Measurements from ENCODE around the gene PRPF31. TPM values are rescaled to one million over a fixed set of nuclear protein-coding genes. Genes with fewer than 3 reads are reported as not detected.

The PRPF31 gene
- total RNA-seq: 10 to 100 TPM; 51.6 to 67.1 (median 53.8) TPM

- ATAC-seq: peak; percentile 97
- Histone ChIP-seq H3K36me3 (peaks cover 0 to 51% of the 10 kb centered on the region in 2 donors), H3K27ac (peak within 1 kb of the TSS; percentile 62 to 92 (median 90)), H3K9me3 (no peaks in the 10 kb centered on the region), H3K4me1 (peaks cover 0 to 31% (median 19%) of the 10 kb centered on the region in 3 donors), H3K27me3 (no peaks in the 10 kb centered on the region), H3K4me3 (peak within 1 kb of the TSS; percentile 81 to 91)
- WGBS, 2 donors (ENCODE audit: low coverage in 1 of 2): 0% methylated on average over 20 to 44 of the region's 60 CpGs
- TF ChIP-seq POLR2A (IDR thresholded peaks at IDR 0.05) (peak; percentile 50 to 55), CTCF (IDR thresholded peaks at IDR 0.05) (peak in 1 of 4 experiments; percentile 15), POLR2AphosphoS5 (IDR thresholded peaks at IDR 0.05) (peak; percentile 94), EP300 (IDR thresholded peaks at IDR 0.05) (no peak)
Measured at GRCh38 chr19:54115109-54116063, at the start of gene PRPF31, which contains the start of gene TFPT. TSS of gene PRPF31 (plus strand) at chr19:54115754. CDS start at chr19:54118279, 2,525 bp downstream. TSS of gene TFPT (minus strand) at chr19:54115657. CDS start at chr19:54115269, 388 bp downstream.

GRCh38 chr19:54069470-54069869 lies 46.1 kb upstream of the PRPF31 start:
- H3K9me3 ChIP-seq: peaks cover 0 to 11% (median 0%) of the 10 kb centered on the region in 3 donors
- ATAC-seq: no peak
- 71 to 82% methylated on average over 3 to 5 of the region's 5 CpGs for WGBS, 2 donors (ENCODE audit: low coverage in 1 of 2)
- H3K27me3 ChIP-seq: peaks cover 13% of the 10 kb centered on the region
- H3K36me3 ChIP-seq: no peaks in the 10 kb centered on the region
- no peak overlapping the region for H3K4me3 ChIP-seq
- H3K27ac ChIP-seq: no peak overlapping the region
- TF ChIP-seq EP300 (IDR thresholded peaks at IDR 0.05) (no peak), POLR2A (IDR thresholded peaks at IDR 0.05) (no peak), CTCF (IDR thresholded peaks at IDR 0.05) (no peak), POLR2AphosphoS5 (IDR thresholded peaks at IDR 0.05) (no peak)
- no peaks in the 10 kb centered on the region for H3K4me1 ChIP-seq

- Histone ChIP-seq H3K9me3 (peaks cover 0 to 11% (median 0%) of the 10 kb centered on the region in 3 donors), H3K4me1 (no peaks in the 10 kb centered on the region), H3K36me3 (no peaks in the 10 kb centered on the region), H3K27me3 (peaks cover 19% of the 10 kb centered on the region), H3K27ac (no peak overlapping the region), H3K4me3 (no peak overlapping the region)
- no peak for ATAC-seq
- no peak for TF ChIP-seq EP300 (IDR thresholded peaks at IDR 0.05)
- TF ChIP-seq POLR2A (IDR thresholded peaks at IDR 0.05): no peak
- TF ChIP-seq CTCF (IDR thresholded peaks at IDR 0.05): no peak
- TF ChIP-seq POLR2AphosphoS5 (IDR thresholded peaks at IDR 0.05): no peak
- WGBS, 2 donors (ENCODE audit: low coverage in 1 of 2): 80 to 85% methylated on average over 6 to 10 of the region's 10 CpGs
Measured at GRCh38 chr19:54073829-54074228, 41.7 kb upstream of the PRPF31 start.

GRCh38 chr19:54074851-54075250 lies 40.7 kb upstream of the PRPF31 start:
- Histone ChIP-seq H3K4me3 (no peak overlapping the region), H3K27ac (no peak overlapping the region), H3K4me1 (no peaks in the 10 kb centered on the region), H3K36me3 (no peaks in the 10 kb centered on the region), H3K9me3 (peaks cover 0 to 2% (median 0%) of the 10 kb centered on the region in 3 donors), H3K27me3 (peaks cover 20% of the 10 kb centered on the region)
- no peak for ATAC-seq
- no peak for TF ChIP-seq POLR2AphosphoS5 (IDR thresholded peaks at IDR 0.05)
- no peak for TF ChIP-seq POLR2A (IDR thresholded peaks at IDR 0.05)
- TF ChIP-seq EP300 (IDR thresholded peaks at IDR 0.05): no peak
- no peak for TF ChIP-seq CTCF (IDR thresholded peaks at IDR 0.05)
- 79 to 93% methylated on average over 5 of the region's 9 CpGs for WGBS, 2 donors (ENCODE audit: low coverage in 1 of 2)
